OCI-LY1 (cell line): ENCODE data around the gene TBL1X.

ENCODE experiments used
- EZH2 ChIP-seq: fragments of 200-600 bp; sonication (generic), shearing (Covaris generic); IDR thresholded peaks from 2 replicates; pipeline ENCODE4 v1.8.0; 2017; ENCODE audit warnings: borderline replicate concordance, mixed run types, mild to moderate bottlenecking, antibody characterized with exemption, low read length, moderate library complexity, mixed read lengths
- TF ChIP-seq, protein P1 (sequence below): fragments of 200-600 bp; sonication (generic), shearing (Covaris generic); IDR thresholded peaks from 2 replicates; pipeline ENCODE4 v1.5.1; 2017; ENCODE audit warnings: mild to moderate bottlenecking, antibody characterized with exemption, low read length, moderate library complexity, mixed read lengths

DNA sequence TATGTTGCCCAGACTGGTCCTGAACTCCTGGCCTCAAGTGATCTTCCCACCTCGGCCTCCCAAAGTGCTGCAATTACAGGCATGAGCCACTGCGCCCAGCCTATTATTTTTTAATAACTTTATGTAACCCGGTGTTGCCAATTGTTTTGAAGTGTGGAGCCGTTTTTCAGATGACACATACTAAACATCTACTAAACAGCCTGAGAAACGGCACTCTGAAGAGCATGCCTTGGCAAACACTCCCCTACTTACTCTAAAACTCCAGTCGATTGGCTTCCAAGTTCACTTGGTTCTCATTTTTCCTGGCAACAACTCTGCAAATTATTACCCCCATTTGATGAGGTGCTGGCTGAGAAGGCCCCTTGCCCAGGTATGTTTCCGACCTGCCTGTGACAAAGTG lies 169.7 kb downstream of the TBL1X start:
- TF ChIP-seq, protein P1, sequence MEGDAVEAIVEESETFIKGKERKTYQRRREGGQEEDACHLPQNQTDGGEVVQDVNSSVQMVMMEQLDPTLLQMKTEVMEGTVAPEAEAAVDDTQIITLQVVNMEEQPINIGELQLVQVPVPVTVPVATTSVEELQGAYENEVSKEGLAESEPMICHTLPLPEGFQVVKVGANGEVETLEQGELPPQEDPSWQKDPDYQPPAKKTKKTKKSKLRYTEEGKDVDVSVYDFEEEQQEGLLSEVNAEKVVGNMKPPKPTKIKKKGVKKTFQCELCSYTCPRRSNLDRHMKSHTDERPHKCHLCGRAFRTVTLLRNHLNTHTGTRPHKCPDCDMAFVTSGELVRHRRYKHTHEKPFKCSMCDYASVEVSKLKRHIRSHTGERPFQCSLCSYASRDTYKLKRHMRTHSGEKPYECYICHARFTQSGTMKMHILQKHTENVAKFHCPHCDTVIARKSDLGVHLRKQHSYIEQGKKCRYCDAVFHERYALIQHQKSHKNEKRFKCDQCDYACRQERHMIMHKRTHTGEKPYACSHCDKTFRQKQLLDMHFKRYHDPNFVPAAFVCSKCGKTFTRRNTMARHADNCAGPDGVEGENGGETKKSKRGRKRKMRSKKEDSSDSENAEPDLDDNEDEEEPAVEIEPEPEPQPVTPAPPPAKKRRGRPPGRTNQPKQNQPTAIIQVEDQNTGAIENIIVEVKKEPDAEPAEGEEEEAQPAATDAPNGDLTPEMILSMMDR: no peak
- no peak for TF ChIP-seq EZH2
